ENCODE measurements around the gene TACC2. TPM values are rescaled to one million over a fixed set of nuclear protein-coding genes. Genes with fewer than 3 reads are reported as not detected.

Gene TACC2
- total RNA-seq, 1 experiment from 2014 or later: 24.4 TPM

GRCh38 chr10:122165484-122166276 is 176.7 kb downstream of the TACC2 start:
- H3K4me1 Mint-ChIP-seq (ENCODE audit: low read depth, unreplicated experiment): no peaks in the 10 kb centered on the region
- DNase-seq: no peak
- no peaks in the 10 kb centered on the region for H3K36me3 Mint-ChIP-seq (ENCODE audit: insufficient read depth, unreplicated experiment)
- TF ChIP-seq CTCF (IDR thresholded peaks at IDR 0.05; ENCODE audit: unreplicated experiment): no peak
- intact Hi-C loops (cut with micrococcal nuclease; ENCODE audit: unreplicated experiment): no loop called here
- no TSS peak for BruUV-seq (replicated peaks)
- no peak overlapping the region for H3K4me3 Mint-ChIP-seq (ENCODE audit: low read depth, unreplicated experiment)
- no peaks in the 10 kb centered on the region for H3K27me3 Mint-ChIP-seq (ENCODE audit: unreplicated experiment)
- no peaks in the 10 kb centered on the region for H3K9me3 Mint-ChIP-seq (ENCODE audit: low read depth, unreplicated experiment)
- CTCF ChIA-PET: no interaction called here
- H3K27ac Mint-ChIP-seq (ENCODE audit: unreplicated experiment): no peak overlapping the region

GRCh38 chr10:122168101-122168500 is 179.1 kb downstream of the TACC2 start:
- no TSS peak for BruUV-seq (replicated peaks)
- H3K4me1 Mint-ChIP-seq (ENCODE audit: low read depth, unreplicated experiment): no peaks in the 10 kb centered on the region
- H3K4me3 Mint-ChIP-seq (ENCODE audit: low read depth, unreplicated experiment): no peak overlapping the region
- H3K9me3 Mint-ChIP-seq (ENCODE audit: low read depth, unreplicated experiment): no peaks in the 10 kb centered on the region
- TF ChIP-seq CTCF (IDR thresholded peaks at IDR 0.05; ENCODE audit: unreplicated experiment): no peak
- no peaks in the 10 kb centered on the region for H3K36me3 Mint-ChIP-seq (ENCODE audit: insufficient read depth, unreplicated experiment)
- intact Hi-C loops (cut with micrococcal nuclease; ENCODE audit: unreplicated experiment): no loop called here
- H3K27me3 Mint-ChIP-seq (ENCODE audit: unreplicated experiment): no peaks in the 10 kb centered on the region
- DNase-seq: no peak
- CTCF ChIA-PET: no interaction called here
- H3K27ac Mint-ChIP-seq (ENCODE audit: unreplicated experiment): no peak overlapping the region

- no TSS peak for BruUV-seq (replicated peaks)
- DNase-seq: no peak
- intact Hi-C loops (cut with micrococcal nuclease; ENCODE audit: unreplicated experiment): no loop called here
- no peak overlapping the region for H3K27ac Mint-ChIP-seq (ENCODE audit: unreplicated experiment)
- H3K36me3 Mint-ChIP-seq (ENCODE audit: insufficient read depth, unreplicated experiment): no peaks in the 10 kb centered on the region
- no peak overlapping the region for H3K4me3 Mint-ChIP-seq (ENCODE audit: low read depth, unreplicated experiment)
- H3K9me3 Mint-ChIP-seq (ENCODE audit: low read depth, unreplicated experiment): no peaks in the 10 kb centered on the region
- no peaks in the 10 kb centered on the region for H3K27me3 Mint-ChIP-seq (ENCODE audit: unreplicated experiment)
- no peaks in the 10 kb centered on the region for H3K4me1 Mint-ChIP-seq (ENCODE audit: low read depth, unreplicated experiment)
- CTCF ChIA-PET: no interaction called here
- no peak for TF ChIP-seq CTCF (IDR thresholded peaks at IDR 0.05; ENCODE audit: unreplicated experiment)
Observed at GRCh38 chr10:122168598-122169394, 179.8 kb downstream of the TACC2 start.

GRCh38 chr10:122170802-122171201 is 181.8 kb downstream of the TACC2 start:
- intact Hi-C loops (cut with micrococcal nuclease; ENCODE audit: unreplicated experiment): no loop called here
- no peaks in the 10 kb centered on the region for H3K4me1 Mint-ChIP-seq (ENCODE audit: low read depth, unreplicated experiment)
- H3K36me3 Mint-ChIP-seq (ENCODE audit: insufficient read depth, unreplicated experiment): no peaks in the 10 kb centered on the region
- H3K27ac Mint-ChIP-seq (ENCODE audit: unreplicated experiment): no peak overlapping the region
- TF ChIP-seq CTCF (IDR thresholded peaks at IDR 0.05; ENCODE audit: unreplicated experiment): no peak
- no peaks in the 10 kb centered on the region for H3K27me3 Mint-ChIP-seq (ENCODE audit: unreplicated experiment)
- no TSS peak for BruUV-seq (replicated peaks)
- no peak for DNase-seq
- no peak overlapping the region for H3K4me3 Mint-ChIP-seq (ENCODE audit: low read depth, unreplicated experiment)
- CTCF ChIA-PET: interaction anchor here (0.6 kb wide), 2 partner anchors 9 to 17 kb away, joined by 3 to 6 read pairs; no protein-coding TSS in a partner anchor
- no peaks in the 10 kb centered on the region for H3K9me3 Mint-ChIP-seq (ENCODE audit: low read depth, unreplicated experiment)
